ENCODE results near the gene DNAJB8.

DNAJB8 gene

GRCh38 chr3:128435561-128435960, 31.1 kb downstream of the DNAJB8 start:
- no peak for DNase-seq (ENCODE audit: low read depth)
- H3K4me3 ChIP-seq (ENCODE audit: control insufficient read depth, low read depth, low read length), result no peak overlapping the region
- no peak for TF ChIP-seq CTCF (conservative IDR thresholded peaks at IDR 0.05; ENCODE audit: control insufficient read depth, insufficient read depth, low read depth, low read length)

GRCh38 chr3:128435058-128435457, 31.6 kb downstream of the DNAJB8 start:
- DNase-seq (ENCODE audit: low read depth), result no peak
- H3K4me3 ChIP-seq (ENCODE audit: control insufficient read depth, low read depth, low read length), result no peak overlapping the region
- TF ChIP-seq CTCF (conservative IDR thresholded peaks at IDR 0.05; ENCODE audit: control insufficient read depth, insufficient read depth, low read depth, low read length), result no peak

GRCh38 chr3:128434524-128434923, 32.2 kb downstream of the DNAJB8 start:
- TF ChIP-seq CTCF (conservative IDR thresholded peaks at IDR 0.05; ENCODE audit: control insufficient read depth, insufficient read depth, low read depth, low read length), result no peak
- DNase-seq (ENCODE audit: low read depth), result no peak
- H3K4me3 ChIP-seq (ENCODE audit: control insufficient read depth, low read depth, low read length), result no peak overlapping the region

- no peak for TF ChIP-seq CTCF (conservative IDR thresholded peaks at IDR 0.05; ENCODE audit: control insufficient read depth, insufficient read depth, low read depth, low read length)
- no peak overlapping the region for H3K4me3 ChIP-seq (ENCODE audit: control insufficient read depth, low read depth, low read length)
- DNase-seq (ENCODE audit: low read depth), result no peak
Measured at GRCh38 chr3:128433837-128434165, 32.9 kb downstream of the DNAJB8 start.

GRCh38 chr3:128432971-128433836, 33.5 kb downstream of the DNAJB8 start:
- DNase-seq (ENCODE audit: low read depth), result no peak
- H3K4me3 ChIP-seq (ENCODE audit: control insufficient read depth, low read depth, low read length), result no peak overlapping the region
- no peak for TF ChIP-seq CTCF (conservative IDR thresholded peaks at IDR 0.05; ENCODE audit: control insufficient read depth, insufficient read depth, low read depth, low read length)

GRCh38 chr3:128432301-128432970, 34.3 kb downstream of the DNAJB8 start:
- no peak for DNase-seq (ENCODE audit: low read depth)
- TF ChIP-seq CTCF (conservative IDR thresholded peaks at IDR 0.05; ENCODE audit: control insufficient read depth, insufficient read depth, low read depth, low read length), result no peak
- H3K4me3 ChIP-seq (ENCODE audit: control insufficient read depth, low read depth, low read length), result no peak overlapping the region

Data from fibroblast of mammary gland (primary cell).